Stimulated activated CD8-positive, alpha-beta memory T cell treated with anti-CD3 and anti-CD28 coated beads, Interleukin-15, amount 100 ng/mL, for 1 hour (primary cell): ENCODE data around the gene TXNRD2.

Source experiments
- DNase-seq: peaks from one replicate; pipeline ENCODE4 v3.0.0-alpha.2; 2020; ENCODE audit warnings: low read depth

TXNRD2 gene

DNA sequence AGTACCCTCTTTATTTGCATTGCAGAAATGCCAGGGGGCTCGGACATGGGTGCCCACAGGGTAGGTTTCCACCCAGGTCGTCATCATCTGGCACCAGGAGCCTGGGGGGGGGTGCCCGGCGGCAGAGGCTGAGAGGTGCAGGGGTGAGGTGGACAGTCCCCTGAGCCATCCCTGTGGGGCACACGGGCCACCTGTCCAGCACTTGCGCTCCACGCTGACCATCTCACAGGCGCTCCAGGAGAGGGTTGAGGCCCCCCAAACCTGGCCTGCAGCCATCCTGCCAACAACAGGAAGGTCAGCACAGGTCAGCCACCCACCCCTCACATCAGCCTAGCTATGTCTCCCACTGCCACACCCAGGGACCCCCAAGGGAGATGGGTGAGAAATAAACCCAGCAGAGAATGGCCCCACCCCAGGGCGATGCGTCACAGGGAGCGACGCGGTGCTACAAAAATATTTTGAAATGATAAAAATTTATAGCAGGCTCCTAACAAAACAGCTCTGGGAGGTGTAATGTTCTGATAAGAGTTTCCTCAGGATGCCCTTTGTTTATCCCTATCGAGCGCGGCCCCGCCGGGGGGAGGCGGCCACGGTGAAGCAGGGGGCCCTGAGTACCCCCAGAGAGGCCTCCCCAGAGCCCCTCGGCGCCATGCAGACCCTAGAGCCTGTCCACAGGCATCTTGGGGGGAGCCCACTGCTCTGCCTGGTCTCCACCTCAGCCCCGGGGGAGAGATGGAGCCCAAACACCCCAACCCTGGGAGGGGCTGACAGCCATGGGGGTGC is 65.9 kb downstream of the TXNRD2 start:
- no peak for DNase-seq

DNA sequence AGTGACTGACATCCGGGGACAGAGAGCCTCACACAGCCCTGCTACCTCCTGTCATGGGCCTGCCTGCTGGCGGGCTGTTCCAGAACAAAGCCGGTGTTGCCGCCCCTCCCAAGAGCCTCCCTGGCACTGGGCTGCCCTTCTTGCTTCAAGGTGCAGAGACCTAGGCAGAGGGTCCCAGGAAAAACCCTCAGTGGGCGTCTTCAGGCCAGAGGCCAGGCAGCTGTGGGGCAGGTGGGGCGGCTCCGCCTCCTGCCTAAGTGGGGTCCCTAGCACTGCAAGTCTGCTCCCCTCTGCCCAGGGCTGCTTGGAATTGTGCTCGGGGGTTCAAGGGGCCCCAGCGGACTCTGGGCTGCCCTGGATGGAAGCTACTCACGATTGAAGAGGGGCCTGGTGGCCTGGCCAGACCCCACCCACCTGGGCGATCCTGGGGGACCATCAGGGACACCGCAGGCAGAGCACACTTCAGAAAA is 66.5 kb downstream of the TXNRD2 start:
- no peak for DNase-seq

DNA sequence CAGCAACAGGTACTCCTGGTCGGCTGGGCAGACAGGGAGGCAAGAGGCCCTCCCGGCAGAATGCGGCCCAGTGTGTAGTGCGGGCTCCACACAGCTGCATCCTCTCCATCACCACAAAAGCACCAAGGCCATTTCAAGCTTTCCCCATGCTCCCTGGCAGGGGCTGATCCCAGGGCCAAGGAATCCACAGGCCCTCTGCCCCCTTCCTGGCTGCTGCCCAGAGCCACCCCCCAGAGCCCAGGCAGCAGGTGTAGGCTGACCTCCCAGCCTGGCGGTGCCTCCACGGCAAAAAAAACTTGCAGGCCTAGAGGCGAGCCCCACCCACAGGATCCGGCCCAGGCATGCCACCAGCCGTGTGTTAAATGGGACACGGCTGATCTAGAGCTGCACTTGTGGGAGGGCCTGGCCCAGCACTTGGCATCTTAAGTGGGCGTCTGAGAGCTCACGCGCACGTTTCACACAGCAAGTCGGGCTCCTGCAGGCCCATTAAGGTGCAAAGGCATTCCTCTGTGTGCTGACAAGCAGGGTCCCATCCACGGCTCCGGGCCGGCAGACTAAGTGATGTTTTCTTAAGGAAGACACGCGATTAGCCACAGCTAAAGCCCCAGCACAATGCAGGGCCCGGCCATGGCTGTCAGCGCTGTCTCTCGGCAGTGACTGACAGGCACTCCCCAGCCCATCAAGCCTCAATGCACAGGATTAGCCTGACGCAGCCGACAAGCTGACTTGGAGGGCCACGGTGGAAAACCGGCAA is 67.1 kb downstream of the TXNRD2 start:
- no peak for DNase-seq

DNA sequence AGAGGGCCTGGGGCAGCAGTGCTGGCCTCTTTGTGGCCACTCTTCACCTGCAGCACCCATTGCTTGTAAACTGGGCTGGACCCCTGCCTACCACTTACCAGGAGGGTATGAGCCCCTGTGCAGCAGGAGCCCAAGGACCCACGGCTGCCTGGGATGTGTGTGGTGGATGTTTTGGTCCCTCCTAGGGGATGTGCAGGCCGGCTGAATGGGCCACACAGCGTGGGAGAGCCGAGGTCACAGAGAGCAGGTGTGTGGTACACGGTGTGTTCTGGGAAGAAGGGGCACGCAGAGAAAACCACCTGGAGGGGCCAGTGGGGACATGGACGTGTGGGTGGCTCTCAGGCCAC is 67.7 kb downstream of the TXNRD2 start:
- no peak for DNase-seq

DNA sequence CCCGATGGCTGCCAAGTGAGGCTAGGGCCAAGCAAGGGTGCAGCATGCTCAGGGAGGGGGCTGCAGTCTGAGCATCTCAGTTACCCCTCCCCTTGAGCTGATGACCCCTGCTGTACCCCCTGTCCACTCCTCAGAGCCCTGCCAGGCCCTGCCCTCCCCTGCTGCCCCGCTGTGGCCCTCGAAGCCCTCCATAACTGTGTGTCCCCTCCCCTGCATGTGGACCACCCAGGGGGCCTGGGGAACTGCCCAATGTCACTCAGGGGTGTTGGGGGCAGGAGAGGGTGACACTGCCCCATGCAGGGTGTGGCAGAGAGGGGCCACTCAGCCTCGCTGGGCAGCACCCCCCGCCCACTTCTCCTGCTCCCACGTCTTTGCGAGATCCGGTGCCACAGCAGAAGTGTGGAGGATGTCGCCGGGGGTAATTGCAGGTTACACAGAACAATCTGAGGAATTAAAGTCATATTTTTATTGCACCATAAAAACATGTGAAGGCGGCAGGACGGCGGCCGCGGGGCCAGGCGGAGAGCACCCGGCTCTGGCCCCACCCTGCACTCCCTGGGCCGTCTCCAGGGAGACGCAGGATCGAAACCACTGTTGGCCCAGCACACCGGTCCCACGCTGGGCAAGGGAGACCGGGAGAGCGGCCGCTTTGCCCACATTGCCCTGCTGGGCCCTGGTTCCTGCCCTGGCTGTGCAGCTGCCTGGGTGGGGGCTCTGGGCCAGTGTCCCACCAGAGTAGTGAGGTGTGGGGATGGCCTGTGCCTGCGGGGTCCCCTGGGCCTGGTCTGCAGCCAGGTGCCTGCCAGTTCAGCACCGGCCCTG is 68.3 kb downstream of the TXNRD2 start:
- no peak for DNase-seq

DNA sequence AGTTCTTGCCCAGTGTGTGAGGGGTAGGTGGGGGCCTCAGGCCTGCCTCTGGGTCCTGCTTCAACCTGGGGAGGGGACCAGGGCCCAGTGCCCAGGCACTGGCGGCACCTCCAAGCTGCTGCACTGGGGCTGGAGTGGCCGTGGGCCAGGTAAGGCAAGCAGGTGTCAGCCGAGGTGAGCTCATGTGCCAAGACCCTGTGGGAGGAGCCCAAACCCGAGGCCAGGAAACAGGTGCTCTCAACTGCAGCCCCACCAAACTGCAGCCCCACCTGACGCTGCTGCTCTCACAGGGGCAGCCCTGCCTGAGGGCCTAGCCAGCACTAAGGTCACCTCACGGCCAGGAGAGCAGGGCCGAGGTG is 68.9 kb downstream of the TXNRD2 start:
- DNase-seq: no peak

DNA sequence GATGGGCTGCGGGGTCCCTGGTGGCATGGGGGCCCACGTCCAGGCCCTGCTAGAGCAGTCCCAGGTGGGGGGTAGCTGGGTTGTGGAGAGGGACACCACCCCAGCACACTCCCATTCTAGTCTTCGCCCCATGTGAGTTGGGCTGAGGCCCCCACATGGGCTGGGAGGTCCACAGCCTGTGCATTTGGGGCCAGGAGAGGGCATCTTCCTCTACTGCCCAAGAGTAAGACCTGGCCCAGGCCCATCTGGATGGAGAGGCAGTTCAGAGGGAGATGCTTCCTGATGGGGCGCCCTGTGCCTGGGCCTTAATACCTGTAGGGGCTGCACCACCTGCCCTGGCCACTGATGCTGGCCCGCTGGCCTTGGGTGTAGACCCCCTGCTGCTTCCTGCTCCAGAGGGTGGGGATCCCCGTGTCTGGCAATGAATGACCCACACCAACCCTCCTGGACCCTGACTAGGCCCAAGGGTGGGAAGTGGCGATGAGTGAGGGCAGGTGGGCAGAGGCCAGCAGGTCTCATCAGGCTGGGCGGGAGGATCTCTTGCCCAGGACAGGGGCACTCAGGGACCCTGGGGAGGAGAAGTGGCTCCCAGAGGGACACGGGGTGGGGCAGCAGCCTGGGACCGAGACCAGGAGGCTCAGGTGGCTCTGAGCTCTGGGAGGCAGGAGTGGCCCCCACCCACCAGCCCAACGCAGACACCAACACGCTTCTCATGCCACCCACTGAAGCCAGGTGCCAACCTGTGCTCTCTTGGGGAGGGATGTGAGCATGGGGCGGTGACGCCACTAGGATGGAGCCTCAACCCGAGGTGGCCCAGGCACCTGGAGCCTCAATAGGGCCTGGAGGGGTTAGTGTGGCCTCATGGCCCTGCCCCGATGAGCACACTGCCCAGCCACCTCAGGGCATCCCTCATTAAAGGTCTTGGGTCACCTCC is 69.5 kb downstream of the TXNRD2 start:
- DNase-seq: no peak

DNA sequence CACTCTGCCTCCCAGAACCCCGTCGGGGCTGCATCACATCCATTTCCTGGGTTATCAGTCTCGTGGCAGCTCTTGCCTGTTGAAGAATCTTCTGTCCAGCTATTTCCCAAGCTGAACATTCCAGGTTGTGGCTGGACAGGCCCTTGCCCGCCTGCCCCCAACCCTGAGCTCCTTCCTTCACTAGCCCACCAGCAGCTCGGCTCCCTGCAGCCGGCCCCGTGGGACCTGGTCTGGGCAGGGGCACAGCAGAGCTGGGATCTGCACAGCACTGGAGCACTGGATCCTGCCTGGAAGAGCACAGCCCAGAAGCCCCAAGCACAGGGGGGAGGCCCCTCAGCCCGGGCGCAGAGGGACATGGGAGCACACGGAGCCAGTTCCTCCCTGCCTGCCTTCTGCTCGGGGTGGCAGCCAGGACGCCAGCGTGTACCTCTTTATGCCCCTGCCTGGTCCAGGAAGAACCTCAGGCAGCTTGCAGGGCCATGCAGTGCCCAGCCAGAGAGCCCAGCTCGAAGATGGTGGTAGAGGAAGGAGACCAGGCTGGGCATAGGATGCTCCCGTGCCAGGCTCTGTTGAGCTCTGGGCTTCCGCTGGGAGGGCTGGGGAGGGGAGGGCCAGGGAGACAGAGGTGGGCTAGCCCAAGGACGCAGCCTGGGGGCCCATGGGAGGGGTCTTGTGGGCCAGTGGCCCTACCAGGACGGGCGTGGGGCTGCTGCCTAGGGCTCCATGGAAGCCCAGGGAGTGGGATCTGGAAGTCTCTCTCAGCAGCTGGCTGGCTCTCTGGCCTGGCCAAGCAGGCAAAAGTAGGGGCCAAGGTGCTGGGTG is 70.4 kb downstream of the TXNRD2 start:
- no peak for DNase-seq

DNA sequence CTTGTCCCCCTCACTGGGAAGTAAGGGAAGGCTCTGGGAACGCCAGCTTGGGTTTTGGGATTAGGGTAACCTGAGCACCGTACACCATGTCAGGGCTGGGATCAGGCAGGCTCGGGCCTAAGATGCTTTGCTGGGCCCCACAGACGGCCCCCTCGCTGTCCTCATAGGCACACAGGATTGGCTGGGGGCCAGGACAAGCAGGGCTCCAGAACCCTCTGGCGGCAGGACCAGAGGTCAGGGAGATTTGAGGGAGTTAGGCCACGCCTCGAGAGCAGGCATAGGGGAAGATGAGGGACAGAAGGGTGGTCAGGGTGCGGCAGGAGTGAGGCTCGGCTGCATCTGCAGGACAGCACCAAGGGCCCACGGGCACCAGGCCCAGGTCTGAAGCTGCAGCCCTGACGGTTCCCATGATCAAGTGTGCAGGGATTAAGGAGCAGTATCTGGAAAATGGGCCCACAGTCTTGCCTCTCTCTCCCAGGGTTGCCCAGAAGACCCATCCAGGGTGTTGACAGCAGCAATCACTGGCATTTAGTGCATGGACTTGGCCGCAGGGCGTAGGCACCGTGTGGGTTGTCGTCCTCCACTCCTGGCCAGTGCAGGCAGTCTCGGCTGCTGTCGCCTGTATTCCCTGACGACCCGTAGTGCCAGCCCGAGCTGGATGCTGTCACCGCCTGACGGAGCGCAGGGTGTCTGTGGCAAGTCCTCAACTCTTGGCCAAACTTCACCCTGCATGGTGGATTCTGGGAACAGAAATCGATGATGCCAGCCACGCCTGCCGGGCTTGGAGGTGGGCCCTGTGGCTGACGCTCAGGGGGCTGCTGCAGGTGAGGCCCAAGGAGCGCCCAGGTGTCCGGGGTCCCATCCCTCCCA is 71.2 kb downstream of the TXNRD2 start:
- no peak for DNase-seq

DNA sequence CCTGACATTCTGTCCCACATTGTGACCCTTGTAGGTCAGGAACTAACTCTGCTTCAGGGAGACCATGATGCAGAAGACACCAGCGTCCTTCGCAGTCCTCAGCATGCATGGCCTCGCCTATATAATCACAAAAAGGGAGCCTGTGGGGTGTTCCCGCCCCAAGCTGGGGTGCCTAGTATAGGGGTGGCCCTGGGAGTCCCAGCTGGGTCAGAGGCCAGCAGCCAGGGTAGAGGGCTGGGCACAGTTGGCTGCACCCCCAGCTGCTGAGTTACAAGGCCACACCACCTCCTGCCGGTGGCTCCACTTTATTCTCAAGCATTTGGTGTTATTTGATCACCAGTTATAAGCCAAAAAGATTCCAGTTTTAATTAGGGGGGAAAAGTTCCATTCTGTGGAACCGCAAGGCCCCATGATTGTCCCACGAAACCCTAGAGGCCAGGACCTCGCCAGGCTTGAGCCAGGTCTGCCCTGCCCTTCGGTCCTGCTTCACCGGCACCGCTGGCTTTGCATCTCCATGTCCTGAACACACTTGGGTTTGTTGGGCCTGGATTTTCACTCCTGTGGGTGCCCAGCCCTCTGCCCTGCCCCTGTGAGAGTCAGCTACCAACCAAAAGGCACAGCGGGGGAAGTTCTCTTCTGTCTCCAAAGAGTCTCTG is 72.0 kb downstream of the TXNRD2 start:
- DNase-seq: no peak

DNA sequence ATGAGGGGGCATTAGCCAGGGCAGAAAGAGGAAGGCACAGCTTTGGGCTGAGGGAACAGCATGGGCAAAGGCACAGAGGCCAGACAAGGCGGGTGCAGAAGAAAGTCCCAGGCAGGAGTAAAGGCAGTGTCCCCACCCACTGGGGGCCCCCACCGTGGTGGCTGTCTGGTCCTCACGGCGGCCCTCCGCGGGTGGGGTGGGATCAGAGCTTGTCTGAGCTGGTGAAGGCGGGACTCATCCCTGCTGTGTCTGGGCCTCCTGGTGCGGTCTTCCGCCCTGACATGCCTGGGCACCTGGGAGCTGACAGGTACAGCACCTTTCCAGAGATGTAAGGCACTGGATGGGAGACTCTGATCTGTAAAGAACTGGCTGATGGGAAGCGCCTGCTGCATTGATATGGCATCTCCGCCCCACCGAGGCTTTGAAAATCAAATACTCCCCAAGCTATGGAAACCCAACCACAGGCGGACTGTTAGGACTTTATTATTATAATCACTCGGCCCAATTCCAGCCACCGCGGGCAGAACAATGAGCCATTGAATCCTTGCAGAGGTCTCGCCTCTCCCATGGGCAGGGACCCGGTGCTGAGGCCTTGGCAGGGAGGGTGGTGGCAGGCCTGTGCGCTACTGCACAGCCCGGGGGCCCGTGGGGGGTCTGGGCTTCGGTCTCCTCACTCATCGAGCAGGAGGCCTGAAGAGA is 72.7 kb downstream of the TXNRD2 start:
- DNase-seq: no peak

DNA sequence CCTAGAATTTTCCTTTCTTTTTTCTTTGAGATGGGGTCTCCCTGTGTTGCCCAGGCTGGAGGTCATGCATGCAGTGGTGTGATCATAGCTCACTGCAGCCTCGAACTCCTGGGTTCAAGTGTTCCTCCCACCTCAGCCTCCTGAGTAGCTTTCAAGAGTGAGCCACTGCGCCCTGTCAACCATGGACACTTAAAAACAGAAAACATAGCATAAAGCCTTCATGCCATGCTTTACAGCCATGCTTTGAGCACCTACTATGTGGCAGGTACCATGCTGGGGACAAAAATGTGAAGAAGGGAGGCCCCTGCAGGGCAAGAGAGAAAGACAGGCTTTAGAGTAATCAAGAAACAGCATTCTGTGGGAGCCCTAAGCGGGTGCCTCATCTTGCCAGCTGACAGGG is 73.3 kb downstream of the TXNRD2 start:
- DNase-seq: no peak

DNA sequence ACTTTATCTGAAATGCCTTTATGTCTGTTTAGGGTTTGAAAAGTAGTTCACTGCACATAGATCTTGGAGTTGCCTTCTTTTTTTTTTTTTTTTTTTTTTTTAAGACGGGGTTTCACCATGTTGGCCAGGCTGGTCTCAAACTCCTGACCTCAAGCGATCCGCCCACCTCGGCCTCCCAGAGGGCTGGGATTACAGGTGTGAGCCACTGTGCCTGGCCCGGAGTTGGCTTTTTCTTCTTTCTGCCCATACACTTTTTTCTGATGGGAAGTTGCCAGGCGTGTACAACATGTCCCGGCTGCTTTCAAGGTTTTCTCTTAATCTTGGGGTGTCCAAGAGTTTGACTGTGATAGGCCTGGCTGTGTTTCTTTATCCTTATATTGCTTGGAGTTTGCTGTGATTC is 74.0 kb downstream of the TXNRD2 start:
- DNase-seq: no peak

DNA sequence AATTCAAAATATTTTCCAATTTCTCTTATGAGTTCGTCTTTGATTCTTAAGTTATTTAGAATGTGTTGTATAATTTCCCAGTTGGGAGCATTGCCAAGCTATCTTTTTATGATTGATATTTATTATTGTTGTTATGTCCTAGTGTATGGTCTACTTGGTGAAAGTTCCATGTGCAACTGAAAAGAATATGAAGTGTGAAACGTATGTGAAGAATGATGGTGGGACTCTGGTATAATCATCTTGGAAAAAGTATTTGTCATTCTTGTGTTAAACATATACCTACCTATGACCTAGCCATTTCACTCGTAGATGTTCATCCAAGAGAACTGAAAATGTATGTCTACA is 75.0 kb downstream of the TXNRD2 start:
- no peak for DNase-seq

DNA sequence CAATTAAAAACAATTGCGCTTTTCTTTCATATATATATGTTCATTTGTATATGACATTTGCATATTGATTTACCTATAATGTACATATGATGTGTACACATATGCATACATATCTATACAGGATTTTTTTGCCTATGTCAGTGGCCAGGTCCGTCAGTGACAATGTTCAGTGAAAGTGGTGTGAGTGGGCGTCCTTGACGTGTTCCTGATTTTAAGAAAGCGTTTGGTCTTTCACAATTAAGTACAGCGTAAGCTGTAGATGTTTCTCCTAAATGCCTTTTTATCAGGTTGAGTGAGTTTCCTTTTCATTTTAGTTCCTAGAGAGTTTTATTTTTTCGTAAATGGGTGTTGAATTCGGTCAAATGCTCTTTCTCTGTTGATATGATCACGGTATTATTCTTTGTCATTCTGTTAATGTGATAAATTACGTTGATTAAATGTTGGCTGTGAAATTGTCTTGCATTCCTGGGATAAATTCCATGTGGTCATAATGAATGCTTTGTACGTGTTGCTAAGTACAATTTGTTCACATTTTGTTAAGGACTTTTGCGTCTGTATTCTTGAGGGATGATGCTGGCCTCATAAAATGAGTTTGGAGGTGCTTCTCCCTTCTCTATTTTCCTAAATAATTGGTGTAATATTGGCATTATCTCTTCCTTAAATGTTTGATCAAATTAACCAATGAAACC is 76.3 kb downstream of the TXNRD2 start:
- no peak for DNase-seq

DNA sequence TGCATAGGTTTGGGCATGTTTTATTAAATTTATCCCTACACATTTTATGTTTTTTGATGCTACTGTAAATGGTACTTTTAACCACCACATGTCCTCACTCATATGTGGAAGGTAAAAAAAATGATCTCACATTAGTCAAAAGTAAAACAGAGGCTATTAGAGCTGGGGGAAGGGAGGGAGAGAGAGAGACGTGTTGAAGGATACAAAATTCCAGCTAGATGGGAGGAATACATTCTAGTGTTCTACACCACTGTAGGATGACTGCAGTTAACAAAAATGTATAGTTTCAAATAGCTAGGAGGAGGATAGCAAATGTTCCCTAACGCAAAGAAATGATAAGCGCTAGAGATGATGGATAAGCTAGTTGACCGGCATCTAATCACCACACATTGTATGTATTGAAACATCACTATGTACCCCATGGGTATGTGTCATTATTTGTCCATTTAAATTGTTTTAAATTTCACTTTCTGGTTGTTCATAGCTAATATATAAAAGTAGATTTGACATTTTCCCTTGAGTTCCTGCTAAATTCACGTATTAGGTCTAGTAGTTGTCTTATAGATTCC is 77.0 kb downstream of the TXNRD2 start:
- DNase-seq: no peak

DNA sequence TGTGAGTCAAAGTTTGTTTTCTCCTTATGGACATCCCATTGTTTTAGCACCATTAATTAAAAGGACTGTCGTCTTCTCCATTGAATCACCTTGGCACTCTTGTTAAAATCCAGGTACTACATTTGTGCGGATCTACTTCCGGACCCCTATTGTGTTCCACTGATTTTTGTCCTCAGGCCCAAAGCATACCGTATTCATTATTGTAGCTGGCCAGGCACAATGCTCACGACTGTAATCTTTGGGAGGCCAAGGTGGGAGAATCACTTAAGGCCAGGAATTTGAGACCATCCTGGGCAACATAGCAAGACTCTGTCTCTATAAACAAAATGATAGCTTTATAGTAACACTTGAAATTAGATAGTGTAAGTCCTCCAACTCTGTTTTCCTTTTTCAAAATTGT is 78.0 kb downstream of the TXNRD2 start:
- no peak for DNase-seq
